Ovary (tissue), 3 donors: ENCODE measurements around the gene KIF2C.
"Not testable (repeated sequence)": the region's sequence is repeated elsewhere in the genome, so short reads cannot be mapped to it uniquely, and the experiment has no call there.

Source experiments
- CTCF ChIP-seq, 3 donors: fragments of 450-650 bp in 2 of 3; fragments of 200-600 bp in 1 of 3; IDR thresholded peaks; one replicate each; pipeline versions ENCODE4 v1.5.1 to v1.8.0; 2016 to 2022; ENCODE audit warnings: antibody characterized with exemption in 3 of 3, mild to moderate bottlenecking in 1 of 3
- POLR2A ChIP-seq: fragments of 450-650 bp; IDR thresholded peaks from one replicate; pipeline ENCODE4 v1.6.1; 2017; ENCODE audit warnings: antibody characterized with exemption, mild to moderate bottlenecking, moderate library complexity
- donor health status: DM: no; HTN: no; CAD: no.

- TF ChIP-seq POLR2A; CTCF (IDR thresholded peaks at IDR 0.05): not testable (repeated sequence)
Observed at GRCh38 chr1:44766421-44766820, 26.8 kb downstream of the KIF2C start.
